Muscle of arm (tissue), 12 donors: ENCODE measurements around the gene TMEM94. TPM values are rescaled to one million over a fixed set of nuclear protein-coding genes. Genes with fewer than 3 reads are reported as not detected.
A peak's percentile ranks its signal among the peaks of the same experiment; 100 is the strongest.
"Not testable (repeated sequence)": the region's sequence is repeated elsewhere in the genome, so short reads cannot be mapped to it uniquely, and the experiment has no call there.

ENCODE experiments used
- DNase-seq: peaks from one replicate; pipeline ENCODE4 v3.0.0-alpha.2; 2013
- polyA plus RNA-seq, 12 donors: library from polyadenylated mRNA; unstranded; fragments of 120-200 nt; gene quantifications; one replicate each; pipeline ENCODE4 v1.2.1, GENCODE V29; 2013; ENCODE audit not compliant: insufficient read length in 12 of 12

Gene TMEM94
- polyA plus RNA-seq, 12 donors = 43.9 to 87.2 (median 57.4) TPM; not detected in 1

- DNase-seq = no peak
Measured at GRCh38 chr17:75508931-75509361, 52.5 kb downstream of the TMEM94 start.

GRCh38 chr17:75509528-75510258, 53.3 kb downstream of the TMEM94 start:
- no peak for DNase-seq

- DNase-seq = no peak
Measured at GRCh38 chr17:75511270-75511609, 54.8 kb downstream of the TMEM94 start.

- DNase-seq = no peak
Measured at GRCh38 chr17:75511610-75512575, 55.5 kb downstream of the TMEM94 start.

- DNase-seq = no peak
Measured at GRCh38 chr17:75512926-75513640, 56.6 kb downstream of the TMEM94 start.

GRCh38 chr17:75513641-75514000, 57.2 kb downstream of the TMEM94 start:
- no peak for DNase-seq

- no peak for DNase-seq
Measured at GRCh38 chr17:75514299-75514918, 58.0 kb downstream of the TMEM94 start.

GRCh38 chr17:75514919-75515495, 58.6 kb downstream of the TMEM94 start:
- DNase-seq = no peak

- peak; percentile 94 for DNase-seq
Measured at GRCh38 chr17:75515496-75516254, 59.2 kb downstream of the TMEM94 start, which contains the start of gene CASKIN2. CASKIN2 (minus strand) TSS chr17:75515537; CDS start chr17:75513804, 1,733 bp downstream.

- DNase-seq = peak; percentile 93
Measured at GRCh38 chr17:75516255-75516618, 59.8 kb downstream of the TMEM94 start, which contains the start of gene TSEN54. TSEN54 (plus strand) TSS chr17:75516528; CDS start chr17:75516561, 33 bp downstream.

GRCh38 chr17:75516619-75517296, 60.3 kb downstream of the TMEM94 start:
- DNase-seq = no peak

- DNase-seq = no peak
Measured at GRCh38 chr17:75517297-75517865, 60.9 kb downstream of the TMEM94 start.

GRCh38 chr17:75518201-75518600, 61.8 kb downstream of the TMEM94 start:
- no peak for DNase-seq

GRCh38 chr17:75518983-75519537, 62.6 kb downstream of the TMEM94 start:
- no peak for DNase-seq

- not testable (repeated sequence) for DNase-seq
Measured at GRCh38 chr17:75520413-75520812, 64.0 kb downstream of the TMEM94 start.

GRCh38 chr17:75521290-75521689, 64.9 kb downstream of the TMEM94 start:
- no peak for DNase-seq

- no peak for DNase-seq
Measured at GRCh38 chr17:75521951-75522727, 65.7 kb downstream of the TMEM94 start.

GRCh38 chr17:75523647-75524046, 67.2 kb downstream of the TMEM94 start:
- DNase-seq = no peak
